ENCODE data around the gene SGF29.

DNA sequence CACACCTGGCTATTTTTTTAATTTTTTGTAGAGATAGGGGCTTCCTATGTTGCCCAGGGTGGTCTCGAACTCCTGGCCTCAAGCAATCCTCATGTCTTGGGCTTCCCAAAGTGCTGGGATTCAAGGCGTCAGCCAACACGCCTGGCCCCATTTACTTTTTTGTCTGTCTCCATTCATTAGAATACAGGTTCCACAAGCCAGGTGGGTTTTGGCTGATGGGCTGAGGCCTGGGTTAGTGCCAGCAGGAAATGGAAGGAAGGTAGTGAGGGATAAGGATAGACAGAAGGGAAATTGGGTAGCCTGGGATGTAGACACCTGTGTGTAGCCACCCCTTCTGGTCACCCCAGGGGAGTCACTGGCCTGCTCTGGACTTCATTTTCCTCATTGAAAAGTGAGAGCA, 42.7 kb upstream of the SGF29 start:
- no peak for TF ChIP-seq CTCF (IDR thresholded peaks at IDR 0.05)
- no peak for TF ChIP-seq POLR2A (IDR thresholded peaks at IDR 0.05)

Measured in breast epithelium (tissue), 3 donors.